Esophagus squamous epithelium (tissue), 4 donors: ENCODE results near the gene ANKLE2.
"Not testable (repeated sequence)": the region's sequence is repeated elsewhere in the genome, so short reads cannot be mapped to it uniquely, and the experiment has no call there.

Source experiments
- CTCF ChIP-seq, 6 experiments: fragments of 450-650 bp in 4 of 6; fragments of 200-600 bp in 2 of 6; sonication (generic) in 2 of 6; IDR thresholded peaks; one replicate each; pipeline ENCODE4 v1.5.1; 2016 to 2019; ENCODE audit warnings: antibody characterized with exemption in 6 of 6, mild to moderate bottlenecking in 4 of 6, moderate library complexity in 4 of 6
- POLR2A ChIP-seq, 4 donors: fragments of 450-650 bp; IDR thresholded peaks; one replicate each; pipeline ENCODE4 v1.6.1; 2017; ENCODE audit warnings: antibody characterized with exemption in 4 of 4, mild to moderate bottlenecking in 4 of 4, moderate library complexity in 3 of 4

GRCh38 chr12:132758825-132759224, 2.8 kb downstream of the ANKLE2 start:
- not testable (repeated sequence) for TF ChIP-seq POLR2A, CTCF (IDR thresholded peaks at IDR 0.05)
